Trophoblast cell (in vitro differentiated cells and primary cell): ENCODE data around the gene MLLT6.
A peak's percentile ranks its signal among the peaks of the same experiment; 100 is the strongest.

Experiments used
- DNase-seq, 2 donors: peaks; one replicate each; pipeline ENCODE4 v3.0.0-alpha.2; 2016
- H2AFZ ChIP-seq: 2 replicates; pipeline ENCODE4 v1.6.1; 2013; ENCODE audit warnings: low read length, moderate library complexity, mild to moderate bottlenecking; ENCODE audit not compliant: insufficient read depth, poor library complexity
- H2AK5ac ChIP-seq: 2 replicates; pipeline ENCODE4 v1.6.1; 2013; ENCODE audit warnings: mild to moderate bottlenecking, low read length
- H2BK120ac ChIP-seq: 2 replicates; pipeline ENCODE4 v1.6.1; 2013; ENCODE audit warnings: low read length, mild to moderate bottlenecking, moderate library complexity; ENCODE audit not compliant: insufficient read depth, poor library complexity
- H2BK12ac ChIP-seq: 2 replicates; pipeline ENCODE4 v1.6.1; 2013; ENCODE audit warnings: mild to moderate bottlenecking, low read length, moderate library complexity
- H2BK5ac ChIP-seq: 2 replicates; pipeline ENCODE4 v1.6.1; 2013; ENCODE audit warnings: low read length, low read depth, moderate library complexity, mild to moderate bottlenecking; ENCODE audit not compliant: poor library complexity
- H3K14ac ChIP-seq: 2 replicates; pipeline ENCODE4 v1.6.1; 2013; ENCODE audit warnings: mild to moderate bottlenecking, low read length
- H3K18ac ChIP-seq: 2 replicates; pipeline ENCODE4 v1.6.1; 2013; ENCODE audit warnings: mild to moderate bottlenecking, low read length
- H3K23ac ChIP-seq: 2 replicates; pipeline ENCODE4 v1.6.1; 2013; ENCODE audit warnings: low read length
- H3K27ac ChIP-seq: 2 replicates; pipeline ENCODE4 v1.5.1; 2013; ENCODE audit warnings: low read depth, mild to moderate bottlenecking, inconsistent platforms, low read length, moderate library complexity
- H3K27me3 ChIP-seq: 2 replicates; pipeline ENCODE4 v1.6.1; 2013; ENCODE audit warnings: inconsistent platforms, mild to moderate bottlenecking, low read length, moderate library complexity; ENCODE audit not compliant: insufficient read depth
- H3K36me3 ChIP-seq, 2 experiments: 1 replicate in 1 of 2; 2 replicates in 1 of 2; pipeline ENCODE4 v1.6.1; 2013; ENCODE audit warnings: low read length in 2 of 2, mild to moderate bottlenecking in 2 of 2, moderate library complexity in 1 of 2; ENCODE audit not compliant: insufficient read depth in 2 of 2, control insufficient read depth in 1 of 2
- H3K4ac ChIP-seq: 2 replicates; pipeline ENCODE4 v1.6.1; 2013; ENCODE audit warnings: low read depth, mild to moderate bottlenecking, low read length, moderate library complexity
- H3K4me1 ChIP-seq, 2 experiments: 1 replicate in 1 of 2; 2 replicates in 1 of 2; pipeline ENCODE4 v1.6.1; 2013; ENCODE audit warnings: low read length in 2 of 2, mild to moderate bottlenecking in 2 of 2, moderate library complexity in 1 of 2; ENCODE audit not compliant: insufficient read depth in 2 of 2, control insufficient read depth in 1 of 2
- H3K4me2 ChIP-seq: 2 replicates; pipeline ENCODE4 v1.6.1; 2013; ENCODE audit warnings: inconsistent platforms, mild to moderate bottlenecking, low read length, moderate library complexity
- H3K4me3 ChIP-seq: 2 replicates; pipeline ENCODE4 v1.5.1; 2013; ENCODE audit warnings: mild to moderate bottlenecking, low read depth, low read length, inconsistent platforms
- H3K79me1 ChIP-seq: one replicate; pipeline ENCODE4 v1.6.1; 2013; ENCODE audit warnings: low read length
- H3K79me2 ChIP-seq: 2 replicates; pipeline ENCODE4 v1.6.1; 2013; ENCODE audit warnings: low read length, mild to moderate bottlenecking; ENCODE audit not compliant: control insufficient read depth, insufficient read depth, poor library complexity
- H3K9ac ChIP-seq: 2 replicates; pipeline ENCODE4 v1.6.1; 2013; ENCODE audit warnings: mild to moderate bottlenecking, low read length
- H3K9me3 ChIP-seq: 2 replicates; pipeline ENCODE4 v1.6.1; 2013; ENCODE audit warnings: low read depth, mild to moderate bottlenecking, control low read depth, inconsistent platforms, low read length; ENCODE audit not compliant: insufficient read depth
- H4K12ac ChIP-seq: 2 replicates; pipeline ENCODE4 v1.6.1; 2013; ENCODE audit warnings: low read depth, mild to moderate bottlenecking, low read length, moderate library complexity
- H4K8ac ChIP-seq: 2 replicates; pipeline ENCODE4 v1.6.1; 2013; ENCODE audit warnings: low read depth, mild to moderate bottlenecking, low read length, moderate library complexity
- H4K91ac ChIP-seq: one replicate; pipeline ENCODE4 v1.6.1; 2013; ENCODE audit warnings: low read depth, mild to moderate bottlenecking, low read length, moderate library complexity
- WGBS: extraction: QIAGEN DNeasy Blood & Tissue Kit; methylation state at CpG from one replicate; pipeline ENCODE4 v1.1.7; 2013; ENCODE audit warnings: missing lambda C conversion rate; ENCODE audit not compliant: insufficient read length, insufficient coverage; ENCODE audit errors: extremely low coverage; 5-methylcytosine and 5-hydroxymethylcytosine counted together

MLLT6 gene

DNA sequence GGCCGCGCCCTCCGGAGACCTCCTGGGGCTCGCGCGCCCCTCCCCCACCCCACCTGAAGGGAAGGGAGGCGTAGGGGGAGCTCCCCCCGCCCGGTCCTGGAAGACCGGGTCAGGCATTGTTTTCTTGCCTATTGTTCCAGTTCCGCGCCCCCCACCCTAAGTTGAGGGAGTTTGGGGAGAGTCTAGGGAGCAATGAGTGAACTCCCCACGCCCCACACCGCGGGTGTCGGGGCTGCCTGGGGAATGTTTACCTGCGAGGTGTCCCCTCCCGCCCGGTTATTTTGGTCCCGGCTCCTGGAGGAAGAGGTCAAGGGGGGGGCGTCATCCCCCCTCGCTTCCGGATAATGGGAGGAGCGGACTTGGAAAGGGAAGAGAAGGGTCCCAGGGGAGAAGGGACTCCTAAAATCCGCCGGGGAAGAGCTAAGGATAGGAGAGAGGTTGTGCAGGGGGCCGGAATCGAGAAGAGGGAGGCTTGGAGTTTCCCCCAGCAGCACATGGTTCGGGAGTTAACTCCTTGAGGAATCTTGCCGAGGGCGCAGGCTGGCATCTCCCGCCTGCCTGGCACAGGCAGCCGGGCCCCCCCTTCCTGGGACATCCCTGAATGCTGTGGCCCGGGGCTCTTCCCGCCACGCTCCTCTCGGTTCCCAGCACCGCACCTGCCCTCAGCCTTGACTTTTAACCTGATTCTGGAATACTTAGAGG is 881 bp downstream of the MLLT6 start:
- peak overlapping the region; percentile 14 for H4K8ac ChIP-seq
- H3K4ac ChIP-seq: no peak overlapping the region
- H3K9ac ChIP-seq: peak overlapping the region; percentile 56
- no CpG with 5 or more reads among the region's 38 CpGs for WGBS
- H2AK5ac ChIP-seq: peak overlapping the region; percentile 28
- H3K79me2 ChIP-seq: peaks cover 6% of the 10 kb centered on the region
- H3K4me3 ChIP-seq: peak overlapping the region; percentile 76
- H2BK120ac ChIP-seq: no peak overlapping the region
- no peaks in the 10 kb centered on the region for H3K9me3 ChIP-seq
- no peak overlapping the region for H2BK12ac ChIP-seq
- peak overlapping the region; percentile 85 for H3K4me2 ChIP-seq
- no peak overlapping the region for H3K23ac ChIP-seq
- H4K12ac ChIP-seq: peak overlapping the region; percentile 22
- no peaks in the 10 kb centered on the region for H3K27me3 ChIP-seq
- no peak overlapping the region for H2BK5ac ChIP-seq
- peak overlapping the region; percentile 59 for H4K91ac ChIP-seq
- peak overlapping the region; percentile 53 for H3K14ac ChIP-seq
- H3K36me3 ChIP-seq: peaks cover 14% of the 10 kb centered on the region in 2 experiments
- H3K18ac ChIP-seq: peak overlapping the region; percentile 63
- peaks cover 20 to 28% of the 10 kb centered on the region in 2 experiments for H3K4me1 ChIP-seq
- no peak overlapping the region for H3K27ac ChIP-seq
- H3K79me1 ChIP-seq: peaks cover 28% of the 10 kb centered on the region
- peak in 1 of 2 donors; percentile 15 for DNase-seq
- H2AFZ ChIP-seq: peak overlapping the region; percentile 37

- H3K14ac ChIP-seq: no peak overlapping the region
- WGBS: no CpG with 5 or more reads among the region's 20 CpGs
- DNase-seq: peak; percentile 12 to 32
- H3K4me2 ChIP-seq: peak overlapping the region; percentile 85
- H3K18ac ChIP-seq: no peak overlapping the region
- H3K4me3 ChIP-seq: no peak overlapping the region
- H4K91ac ChIP-seq: no peak overlapping the region
- H2AFZ ChIP-seq: no peak overlapping the region
- H4K8ac ChIP-seq: no peak overlapping the region
- peak overlapping the region; percentile 28 for H2AK5ac ChIP-seq
- H3K9ac ChIP-seq: no peak overlapping the region
- H3K4ac ChIP-seq: no peak overlapping the region
- H3K79me1 ChIP-seq: peaks cover 24% of the 10 kb centered on the region
- H4K12ac ChIP-seq: no peak overlapping the region
- peaks cover 13 to 22% of the 10 kb centered on the region in 2 experiments for H3K4me1 ChIP-seq
- no peak overlapping the region for H3K27ac ChIP-seq
- H3K27me3 ChIP-seq: no peaks in the 10 kb centered on the region
- H3K79me2 ChIP-seq: peaks cover 6% of the 10 kb centered on the region
- no peak overlapping the region for H2BK5ac ChIP-seq
- no peak overlapping the region for H2BK120ac ChIP-seq
- peaks cover 18 to 22% of the 10 kb centered on the region in 2 experiments for H3K36me3 ChIP-seq
- no peak overlapping the region for H2BK12ac ChIP-seq
- no peak overlapping the region for H3K23ac ChIP-seq
- no peaks in the 10 kb centered on the region for H3K9me3 ChIP-seq
These were observed 1.6 kb downstream of the MLLT6 start for GRCh38 chr17:38706505-38707216.

- Histone ChIP-seq H3K18ac (no peak overlapping the region), H2BK12ac (no peak overlapping the region), H3K4me3 (no peak overlapping the region), H2BK120ac (no peak overlapping the region), H3K36me3 (peaks cover 27 to 33% of the 10 kb centered on the region in 2 experiments), H2AK5ac (no peak overlapping the region), H3K79me1 (peaks cover 16% of the 10 kb centered on the region), H3K9ac (no peak overlapping the region), H3K14ac (no peak overlapping the region), H2BK5ac (no peak overlapping the region), H3K4ac (no peak overlapping the region), H3K4me1 (peaks cover 12 to 21% of the 10 kb centered on the region in 2 experiments), H4K91ac (no peak overlapping the region), H3K9me3 (peaks cover 2% of the 10 kb centered on the region), H3K27ac (no peak overlapping the region), H4K8ac (no peak overlapping the region), H3K4me2 (no peak overlapping the region), H3K27me3 (no peaks in the 10 kb centered on the region), H2AFZ (no peak overlapping the region), H4K12ac (no peak overlapping the region), H3K79me2 (peaks cover 6% of the 10 kb centered on the region), H3K23ac (no peak overlapping the region)
- DNase-seq: no peak
- WGBS: no CpG with 5 or more reads among the region's 21 CpGs
These were observed 2.7 kb downstream of the MLLT6 start for GRCh38 chr17:38707678-38708351.

DNA sequence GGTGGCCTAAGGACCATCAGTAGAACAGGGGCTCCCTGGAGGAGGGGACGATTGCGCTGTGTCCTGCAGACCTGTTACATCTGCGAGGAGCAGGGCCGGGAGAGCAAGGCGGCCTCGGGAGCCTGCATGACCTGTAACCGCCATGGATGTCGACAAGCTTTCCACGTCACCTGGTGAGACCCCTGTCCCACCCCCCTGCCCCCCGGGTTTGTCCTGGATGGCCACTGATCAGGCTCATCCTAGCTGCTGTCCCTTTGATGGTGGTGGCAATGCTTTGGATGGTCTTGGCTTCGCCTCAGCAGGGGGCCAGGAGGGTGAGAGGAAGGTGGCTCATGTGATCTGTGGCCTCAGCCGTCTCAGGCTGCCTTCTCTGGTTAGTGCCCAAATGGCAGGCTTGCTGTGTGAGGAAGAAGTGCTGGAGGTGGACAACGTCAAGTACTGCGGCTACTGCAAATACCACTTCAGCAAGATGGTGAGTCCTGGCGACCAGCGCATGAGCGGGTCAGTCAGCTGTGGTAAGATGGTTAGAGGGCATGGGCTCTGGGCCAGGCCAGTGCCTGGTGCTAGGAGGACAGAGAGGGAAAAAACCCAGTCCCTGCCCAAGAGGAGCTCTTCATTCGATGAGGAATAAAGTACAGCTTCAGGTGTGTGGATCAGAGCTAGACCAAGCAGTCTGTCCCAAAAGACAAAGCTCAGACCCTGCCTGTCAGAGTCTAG is 4.2 kb downstream of the MLLT6 start:
- Histone ChIP-seq H2AFZ (no peak overlapping the region), H3K36me3 (peaks cover 37 to 45% of the 10 kb centered on the region in 2 experiments), H3K27ac (no peak overlapping the region), H4K8ac (no peak overlapping the region), H2BK12ac (no peak overlapping the region), H3K4me1 (peaks cover 7 to 11% of the 10 kb centered on the region in 2 experiments), H3K18ac (no peak overlapping the region), H3K4ac (no peak overlapping the region), H3K9me3 (peaks cover 2% of the 10 kb centered on the region), H4K91ac (no peak overlapping the region), H3K14ac (no peak overlapping the region), H4K12ac (no peak overlapping the region), H3K4me3 (no peak overlapping the region), H2AK5ac (no peak overlapping the region), H3K79me2 (peaks cover 6% of the 10 kb centered on the region), H3K9ac (no peak overlapping the region), H3K79me1 (peaks cover 11% of the 10 kb centered on the region), H3K27me3 (no peaks in the 10 kb centered on the region), H3K4me2 (no peak overlapping the region), H3K23ac (no peak overlapping the region), H2BK5ac (no peak overlapping the region), H2BK120ac (no peak overlapping the region)
- no peak for DNase-seq
- WGBS: no CpG with 5 or more reads among the region's 18 CpGs
